ENCODE results near the gene TAS1R2.

The TAS1R2 gene

DNA sequence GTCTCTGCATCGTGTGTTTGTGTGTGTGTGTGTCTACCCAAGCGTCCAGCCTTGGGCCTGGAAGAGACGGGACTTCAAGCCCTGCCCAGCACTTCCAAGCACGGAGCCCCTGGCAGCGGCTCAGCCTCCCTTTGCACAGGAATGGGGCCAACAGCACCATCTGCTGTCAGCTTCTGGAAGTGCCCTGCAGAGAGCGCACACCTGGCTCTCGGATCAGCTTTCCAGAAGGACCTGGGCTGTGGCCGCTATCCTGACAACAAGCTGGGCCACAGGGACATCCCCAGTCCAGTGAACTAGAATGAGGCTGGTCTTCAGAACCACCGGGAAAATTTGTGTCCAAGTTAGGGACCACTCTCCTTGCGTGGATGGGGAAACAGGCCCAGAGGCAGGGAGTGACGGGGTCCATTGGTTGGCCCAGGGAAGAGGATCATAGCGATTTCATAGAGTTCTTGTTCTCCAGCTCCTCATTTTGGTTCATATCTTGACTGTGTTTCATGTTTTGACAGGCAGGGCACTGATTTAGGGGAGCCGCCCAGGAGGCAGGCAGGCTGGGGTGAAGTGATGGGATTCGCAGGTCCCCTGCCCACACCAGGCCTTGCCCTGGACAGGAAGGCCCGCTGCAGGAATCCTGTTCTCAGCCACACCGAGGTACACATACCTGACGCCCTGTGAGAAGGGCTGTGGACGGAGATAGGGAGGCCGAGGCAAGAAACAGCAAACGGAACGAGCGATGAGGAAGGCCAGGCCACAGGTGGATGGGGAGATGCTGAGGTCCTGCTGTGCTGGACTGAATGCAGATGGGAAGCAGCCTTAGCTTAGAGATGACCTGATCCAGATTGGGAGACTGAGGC, 38.4 kb downstream of the TAS1R2 start:
- DNase-seq (ENCODE audit: low read depth in 2 of 2), result peak in 1 of 2 donors; percentile 33

DNA sequence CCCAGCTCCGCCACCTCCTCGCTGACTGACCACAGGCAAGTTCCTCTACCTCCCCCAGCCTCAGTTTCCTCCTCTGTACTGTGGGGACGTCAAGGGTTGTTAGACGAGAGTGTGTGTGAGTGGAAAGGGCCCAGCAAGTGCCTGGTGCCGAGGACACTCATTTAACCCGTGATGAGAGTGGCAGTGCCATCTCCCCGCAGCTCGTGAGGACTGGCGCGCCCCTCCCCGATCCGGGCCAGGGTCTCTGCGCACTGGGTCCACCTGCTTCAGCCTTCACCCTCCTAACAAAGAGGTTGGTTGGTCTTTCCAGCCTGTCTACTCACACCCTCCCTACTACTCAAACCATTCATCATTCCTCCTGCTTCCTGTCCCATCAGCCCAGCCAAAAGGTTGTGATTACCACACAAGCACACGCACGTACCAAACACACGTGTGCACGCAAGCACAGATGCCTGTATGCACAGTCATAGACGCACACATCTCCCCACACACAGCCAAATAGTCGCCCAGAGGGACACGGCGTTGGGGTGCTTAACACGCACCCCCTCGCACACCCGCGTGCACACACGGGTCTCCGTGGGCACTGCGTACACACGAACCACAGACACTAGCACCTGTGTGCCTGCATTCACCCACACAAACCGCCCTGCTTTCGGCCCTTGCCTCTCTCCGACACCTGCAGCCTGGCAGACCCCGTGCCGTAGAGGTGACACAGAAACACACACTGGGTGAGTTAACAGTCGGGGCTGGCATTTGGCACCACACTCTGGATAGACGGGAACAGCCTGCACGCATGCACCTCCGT, 39.3 kb downstream of the TAS1R2 start:
- DNase-seq (ENCODE audit: low read depth in 2 of 2), result no peak

DNA sequence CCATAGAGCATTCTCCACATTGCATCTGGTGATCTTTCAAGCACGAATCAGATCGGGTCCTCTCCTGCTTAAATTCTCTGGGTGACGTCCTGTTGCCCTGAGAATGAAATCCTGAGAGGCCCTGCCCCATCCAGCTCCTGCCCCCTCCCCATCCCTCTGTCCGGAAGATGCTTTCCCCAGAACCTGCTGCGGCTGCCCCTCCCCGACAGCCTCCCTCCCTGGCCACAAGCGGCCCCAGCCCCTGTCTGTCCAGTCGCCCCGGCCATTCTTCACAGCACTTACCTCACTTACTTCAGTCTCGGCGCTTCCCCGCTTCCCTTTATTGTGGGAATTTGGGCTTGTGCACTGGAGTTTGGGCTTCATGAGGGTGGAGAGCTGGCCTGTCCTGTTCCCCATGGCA, 40.3 kb downstream of the TAS1R2 start:
- no peak for DNase-seq (ENCODE audit: low read depth in 2 of 2)

DNA sequence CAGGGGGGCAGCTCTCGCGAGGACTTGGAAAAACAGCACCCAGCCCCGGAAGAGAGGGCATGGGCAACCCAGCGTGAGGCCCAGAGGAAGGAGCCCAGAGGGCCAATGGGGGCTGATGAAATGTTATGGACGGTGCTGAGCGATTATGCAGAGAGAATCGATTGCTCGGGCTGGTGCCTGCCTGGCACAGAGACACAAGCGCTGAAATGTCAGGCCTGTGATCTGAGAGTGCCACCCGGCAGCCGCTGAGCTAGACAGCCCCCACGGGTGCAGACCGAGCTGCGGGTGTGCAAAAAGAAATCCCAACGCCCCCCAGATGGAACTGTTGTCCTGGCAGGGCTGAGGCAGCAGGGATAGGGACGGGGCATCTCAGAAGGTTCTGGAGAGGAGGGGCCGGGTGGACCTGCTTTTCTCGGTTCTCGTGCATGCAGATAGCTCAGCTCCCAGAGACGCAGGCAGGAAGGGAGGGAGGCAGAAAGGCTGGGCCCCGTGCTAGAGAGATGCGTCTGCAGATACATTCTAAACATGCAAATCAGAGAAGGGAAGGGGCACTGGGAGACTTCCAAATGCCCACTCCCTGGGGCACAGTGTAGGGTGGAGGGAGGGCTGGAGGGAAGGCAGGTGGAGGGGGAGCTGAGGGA, 41.5 kb downstream of the TAS1R2 start:
- DNase-seq (ENCODE audit: low read depth in 2 of 2), result no peak

DNA sequence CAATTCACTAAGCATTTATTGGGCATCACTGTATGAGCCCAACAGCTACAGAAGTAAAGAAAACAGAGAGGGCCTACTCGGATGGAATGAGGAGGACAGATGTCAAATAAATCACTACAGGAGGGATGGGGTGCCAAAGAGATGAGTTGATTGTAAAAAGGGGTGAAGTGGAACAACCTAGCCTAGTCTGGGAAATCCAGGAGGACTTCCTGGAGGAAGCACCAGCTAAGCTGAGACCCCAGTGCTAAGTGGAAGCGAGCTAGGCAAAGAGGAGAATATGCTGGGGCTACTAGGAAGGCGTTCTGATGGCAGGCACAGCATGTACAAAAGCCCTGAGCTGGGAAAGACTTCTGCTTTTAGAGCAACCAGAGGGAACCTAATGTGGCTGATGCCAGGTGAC, 42.1 kb downstream of the TAS1R2 start:
- no peak for DNase-seq (ENCODE audit: low read depth in 2 of 2)

DNA sequence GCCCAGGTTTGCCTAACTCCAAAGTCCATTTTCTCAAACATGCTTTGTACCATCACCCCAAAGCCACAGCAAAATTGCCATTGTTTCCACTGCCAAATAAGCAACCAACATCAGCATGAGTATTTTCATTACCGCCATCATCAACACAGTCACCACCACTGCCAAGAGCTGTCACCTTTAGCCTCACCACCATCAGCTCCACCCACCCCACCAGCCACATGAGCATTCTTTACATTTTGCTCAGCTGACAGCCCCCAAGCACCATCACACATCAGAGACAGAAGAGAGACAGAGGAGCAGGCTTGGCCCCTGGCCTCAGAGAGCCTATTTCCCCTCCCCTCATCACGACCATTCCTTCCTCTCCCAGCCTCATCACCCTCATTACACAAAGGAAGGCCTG, 42.7 kb downstream of the TAS1R2 start:
- no peak for DNase-seq (ENCODE audit: low read depth in 2 of 2)

DNA sequence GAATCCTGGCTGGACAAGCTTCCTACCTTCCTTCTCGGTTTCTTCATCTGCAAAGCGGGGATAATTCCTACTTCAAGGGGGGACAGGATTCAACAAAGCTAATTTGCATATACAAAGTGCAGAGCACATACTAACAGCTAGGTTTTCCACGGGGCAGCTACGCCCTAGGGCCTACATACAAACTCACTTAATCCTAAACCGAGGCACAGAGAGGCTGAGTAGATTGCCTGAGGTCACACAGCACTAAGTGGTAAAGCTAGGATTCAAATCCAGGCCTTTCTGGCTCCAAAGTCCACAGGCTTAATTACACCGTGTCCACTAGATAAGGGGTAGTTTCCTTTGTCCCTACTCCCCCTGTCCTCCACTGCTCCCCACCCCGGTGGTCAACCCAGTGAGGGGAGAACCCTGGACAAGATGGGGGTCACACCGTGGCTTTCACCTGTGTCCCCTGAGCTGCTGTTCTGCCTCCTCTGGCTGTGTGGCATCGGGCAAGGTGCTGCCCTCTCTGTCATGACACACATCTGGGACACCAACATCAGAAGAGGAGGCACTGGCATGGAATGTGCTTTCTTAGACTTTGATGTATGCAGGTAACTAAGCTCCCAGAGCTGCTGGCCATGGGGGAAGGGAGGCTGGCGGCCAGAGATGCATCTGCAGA, 44.5 kb downstream of the TAS1R2 start:
- DNase-seq (ENCODE audit: low read depth in 2 of 2), result no peak

DNA sequence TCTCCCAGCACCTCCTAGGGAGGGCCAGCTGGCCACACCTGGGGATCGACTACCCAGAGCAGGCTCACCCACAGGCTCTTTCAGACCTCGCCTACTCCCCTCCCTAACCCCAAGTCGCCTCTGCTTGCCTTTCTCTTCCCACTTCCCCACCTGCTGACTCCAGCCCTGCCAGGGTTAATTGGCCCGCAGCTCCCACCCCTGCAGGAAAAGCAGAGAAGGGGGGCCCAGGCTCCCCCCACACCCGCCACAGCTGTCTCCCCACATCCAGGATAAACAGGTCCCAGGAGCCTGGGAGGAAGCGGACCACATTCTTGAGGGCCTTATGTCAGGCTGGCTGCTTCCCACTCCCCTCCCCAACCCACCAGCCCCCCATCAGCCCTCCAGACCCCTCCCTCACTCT, 45.0 kb downstream of the TAS1R2 start:
- DNase-seq (ENCODE audit: low read depth in 2 of 2), result no peak

DNA sequence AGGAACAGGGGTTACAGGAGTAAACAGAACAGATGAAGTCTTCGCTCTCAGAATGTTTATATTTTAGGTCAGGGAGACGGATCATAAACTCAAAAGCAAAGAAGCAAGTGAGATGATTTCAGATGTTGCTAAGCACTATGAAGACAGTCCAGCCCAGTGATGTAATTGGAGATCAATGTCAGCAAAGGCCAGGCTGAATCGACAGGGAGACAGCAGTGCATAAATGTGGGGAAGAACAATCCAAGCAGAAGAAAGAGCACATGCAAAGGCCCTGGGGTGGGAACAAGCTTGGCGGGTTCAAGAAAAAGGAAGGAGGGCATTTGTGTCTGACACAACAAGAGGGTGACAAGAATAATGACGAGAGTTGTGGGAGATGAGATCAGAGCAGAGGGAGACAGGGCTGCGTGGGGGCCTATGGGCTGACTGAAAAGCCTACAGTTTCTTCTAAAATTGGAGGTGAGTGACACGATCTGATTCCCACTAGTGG, 47.0 kb downstream of the TAS1R2 start:
- DNase-seq (ENCODE audit: low read depth in 2 of 2), result no peak

DNA sequence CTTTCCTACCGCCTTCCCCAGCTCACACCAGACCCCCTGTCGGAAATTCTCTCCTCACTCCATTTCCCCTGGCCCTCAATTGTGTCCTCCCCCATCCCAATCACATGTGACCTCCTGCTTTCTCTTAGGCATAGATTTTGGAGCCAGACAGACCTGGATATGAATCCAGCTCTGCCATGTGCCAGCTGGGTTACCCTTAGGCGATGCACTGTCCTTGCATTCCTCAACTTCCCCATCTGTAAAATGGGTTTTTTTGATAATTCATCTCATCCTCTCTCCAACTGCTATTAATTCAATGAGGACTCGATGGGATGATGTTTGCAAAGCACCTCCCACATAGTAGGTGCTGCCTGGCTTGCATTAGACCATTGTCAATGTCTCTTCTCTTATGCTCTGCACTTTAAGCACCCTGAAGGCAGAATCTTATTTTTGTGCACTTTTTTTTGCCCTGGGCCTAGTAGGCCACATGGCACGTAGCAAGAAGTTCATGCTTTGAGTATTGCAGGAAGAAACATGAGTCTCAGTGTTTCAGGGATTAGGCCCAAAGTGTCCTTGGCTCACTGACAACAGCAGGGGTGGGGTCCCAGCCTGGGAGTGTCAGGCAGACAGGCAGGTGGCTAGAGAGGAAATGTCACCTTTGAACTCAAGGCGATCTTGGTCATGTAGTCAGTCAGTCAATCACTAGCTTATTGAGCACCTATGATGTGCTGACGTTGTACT, 47.6 kb downstream of the TAS1R2 start:
- DNase-seq (ENCODE audit: low read depth in 2 of 2), result no peak

DNA sequence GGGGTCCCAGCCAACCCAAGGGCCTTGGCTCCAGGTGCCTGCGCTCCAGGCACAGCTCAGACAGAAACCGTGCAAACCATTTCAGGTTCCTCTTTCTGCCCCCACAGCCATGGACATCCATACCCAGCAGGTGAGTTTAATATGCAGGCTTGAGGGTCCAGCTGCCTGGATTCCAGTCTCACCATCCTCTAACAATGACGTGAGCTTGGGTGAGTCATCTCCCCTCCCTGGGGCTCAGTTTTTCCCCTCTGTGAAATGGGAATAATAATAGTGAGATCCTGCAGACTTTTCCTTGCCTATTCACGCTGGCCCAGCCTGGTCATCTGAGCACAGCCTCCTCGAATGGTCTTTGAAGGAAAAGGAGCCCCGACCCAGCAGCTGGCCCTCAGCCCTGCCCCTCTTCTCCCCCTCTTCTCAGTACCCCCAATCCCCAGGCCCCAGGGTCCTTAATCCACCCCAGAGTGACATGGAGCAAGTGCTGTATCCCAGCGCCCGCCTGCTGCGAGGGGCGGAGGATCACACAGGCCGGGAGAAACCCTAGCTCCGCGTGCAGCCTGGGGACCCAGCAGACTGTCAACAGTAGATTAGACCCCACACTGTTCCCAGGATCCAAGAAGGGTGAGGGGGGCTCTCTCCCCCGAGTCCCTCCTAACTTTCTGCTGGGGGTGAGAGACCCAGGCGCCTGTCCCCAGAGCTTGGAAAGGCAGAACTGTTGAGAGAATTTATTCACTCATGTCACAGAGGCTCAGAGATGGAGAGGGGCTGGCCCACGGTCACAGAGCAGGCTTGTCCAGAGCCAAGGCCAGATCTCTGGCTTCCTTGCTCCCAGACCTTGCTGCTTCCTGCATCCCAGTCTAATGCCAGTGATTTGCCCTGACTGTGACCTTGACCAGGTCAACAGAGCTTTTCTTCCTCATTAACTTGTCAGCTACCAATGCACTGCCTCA, 49.2 kb downstream of the TAS1R2 start:
- DNase-seq (ENCODE audit: low read depth in 2 of 2), result no peak

DNA sequence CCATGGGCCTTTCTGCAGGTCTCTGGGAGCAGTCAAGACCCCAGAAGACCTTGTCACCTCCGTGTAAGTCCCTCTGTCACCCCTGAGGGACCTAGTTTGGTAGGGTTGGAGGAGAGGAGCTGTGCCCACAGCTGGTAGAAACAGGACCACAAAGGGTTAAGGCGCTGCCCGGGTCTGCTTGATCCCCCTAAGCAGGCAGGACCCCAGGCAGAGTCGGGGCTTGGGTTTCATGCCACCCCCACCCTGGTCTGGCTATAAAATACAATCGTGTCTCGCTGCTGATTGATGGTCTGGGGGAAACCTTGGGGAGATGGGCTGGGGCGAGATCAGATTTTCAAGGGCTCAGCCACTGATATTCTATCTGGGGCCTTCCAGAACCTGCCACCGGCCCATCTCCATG, 50.9 kb downstream of the TAS1R2 start:
- DNase-seq (ENCODE audit: low read depth in 2 of 2), result no peak

DNA sequence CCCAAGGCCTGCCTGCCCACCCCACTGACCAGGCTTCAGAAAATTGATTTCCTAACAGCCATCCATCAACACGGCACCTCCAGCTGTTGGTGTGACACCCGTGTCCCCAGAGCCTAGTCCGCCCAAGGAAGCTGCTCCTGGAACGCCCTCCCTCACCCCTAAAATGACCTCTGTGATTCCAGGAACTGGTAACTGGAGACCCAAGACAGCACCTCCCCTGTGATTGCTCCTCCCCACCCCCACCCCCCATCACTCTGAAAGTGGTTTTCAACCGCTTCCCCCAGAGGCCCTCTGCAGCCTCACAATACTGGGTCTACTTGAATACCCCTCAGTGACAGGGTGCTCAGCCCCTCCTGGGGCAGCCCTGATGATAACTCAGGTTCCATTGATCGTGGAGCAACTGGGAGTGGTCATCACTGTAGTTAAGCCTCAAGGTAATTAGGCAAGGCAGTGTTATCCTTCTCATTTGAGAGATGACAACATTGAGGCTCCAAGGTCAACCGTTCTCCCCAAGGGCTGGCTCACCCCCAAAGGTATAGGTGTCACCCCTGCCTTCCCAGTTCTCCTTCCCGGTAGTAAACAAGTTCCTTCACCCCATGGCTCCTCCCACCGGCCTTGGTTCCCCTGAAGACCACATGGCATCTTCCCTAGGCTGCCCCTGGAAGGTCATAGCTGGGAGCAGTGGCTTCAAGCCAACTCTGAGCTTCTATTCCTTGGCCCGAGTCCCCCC, 52.0 kb downstream of the TAS1R2 start:
- DNase-seq (ENCODE audit: low read depth in 2 of 2), result no peak

DNA sequence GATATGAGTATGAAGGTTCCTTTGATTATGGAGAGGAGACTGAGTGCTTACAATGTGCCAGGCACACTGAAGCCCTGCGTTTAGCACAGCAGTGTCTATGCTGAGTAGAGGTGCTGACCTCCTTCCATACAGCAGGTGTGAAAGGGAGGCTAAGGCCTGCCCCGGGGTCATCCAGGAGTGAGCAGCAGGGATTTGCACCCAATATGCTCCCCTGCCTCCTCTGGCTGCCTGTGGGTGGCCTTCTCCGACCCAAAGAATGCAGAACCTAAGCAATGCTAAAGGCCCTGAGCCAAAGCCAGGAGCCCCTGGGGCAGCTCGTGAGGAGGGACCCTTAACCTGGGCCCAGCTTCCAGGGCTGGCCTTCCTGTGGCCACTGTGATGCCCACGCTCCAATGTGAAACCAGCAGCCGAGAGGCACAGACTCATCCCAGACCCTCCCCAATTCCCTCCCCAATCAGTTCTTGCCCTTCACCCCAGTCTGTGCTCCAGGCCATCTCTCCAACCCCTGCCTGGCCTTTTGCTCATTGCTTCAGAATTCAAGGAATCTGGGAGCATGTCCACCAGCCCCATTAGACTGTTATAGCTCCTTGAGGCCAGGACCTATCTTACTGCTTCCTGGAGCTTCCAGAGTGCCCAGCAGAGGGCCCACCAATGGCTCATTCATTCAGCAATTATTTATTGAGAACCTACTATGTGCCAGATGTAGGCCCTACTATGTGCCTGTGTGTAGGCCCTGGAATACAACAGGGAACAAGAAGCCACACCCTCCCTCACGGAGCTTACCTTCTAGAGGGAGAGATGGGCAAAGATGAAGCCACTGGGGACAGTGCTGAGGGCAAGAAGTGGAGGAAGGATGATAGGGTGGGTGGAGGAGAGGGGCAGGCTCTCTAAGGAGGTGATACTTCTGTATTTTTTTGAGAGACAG, 53.3 kb downstream of the TAS1R2 start:
- no peak for DNase-seq (ENCODE audit: low read depth in 2 of 2)

DNA sequence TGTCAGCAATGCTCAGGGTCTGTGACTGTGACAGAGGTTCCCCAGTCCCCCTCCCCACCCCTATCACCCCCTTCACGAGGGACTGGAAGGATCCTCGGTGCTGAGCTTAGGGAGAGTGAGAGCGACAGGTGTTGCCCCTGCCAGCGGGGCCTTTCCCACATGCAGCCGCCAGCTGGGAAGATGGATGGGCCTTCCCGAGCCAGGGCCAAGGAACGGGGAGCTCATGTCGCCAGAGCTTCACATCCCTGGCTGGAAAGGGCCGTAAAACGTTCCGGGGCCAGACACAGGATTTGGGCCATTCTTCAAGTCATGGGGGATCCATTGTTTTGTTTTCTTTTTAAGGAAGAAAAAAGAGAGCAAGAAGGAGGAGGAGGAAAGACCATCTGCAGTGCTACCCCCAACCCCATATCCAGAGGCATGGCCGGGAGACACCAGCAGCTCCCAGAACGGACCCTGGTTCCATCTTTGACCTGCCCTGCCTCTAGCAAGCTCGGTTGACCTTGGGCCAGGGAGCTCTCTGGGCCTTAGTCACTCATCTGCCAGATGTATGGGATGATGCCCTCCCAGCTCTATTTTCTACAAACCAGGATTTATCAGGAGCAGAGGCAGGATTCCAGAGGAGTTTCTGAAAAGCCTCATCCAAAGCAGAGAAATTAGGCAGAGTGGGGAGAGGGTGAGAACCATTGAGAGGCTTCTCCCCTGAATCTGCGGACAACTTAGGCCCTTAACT, 54.1 kb downstream of the TAS1R2 start:
- no peak for DNase-seq (ENCODE audit: low read depth in 2 of 2)

DNA sequence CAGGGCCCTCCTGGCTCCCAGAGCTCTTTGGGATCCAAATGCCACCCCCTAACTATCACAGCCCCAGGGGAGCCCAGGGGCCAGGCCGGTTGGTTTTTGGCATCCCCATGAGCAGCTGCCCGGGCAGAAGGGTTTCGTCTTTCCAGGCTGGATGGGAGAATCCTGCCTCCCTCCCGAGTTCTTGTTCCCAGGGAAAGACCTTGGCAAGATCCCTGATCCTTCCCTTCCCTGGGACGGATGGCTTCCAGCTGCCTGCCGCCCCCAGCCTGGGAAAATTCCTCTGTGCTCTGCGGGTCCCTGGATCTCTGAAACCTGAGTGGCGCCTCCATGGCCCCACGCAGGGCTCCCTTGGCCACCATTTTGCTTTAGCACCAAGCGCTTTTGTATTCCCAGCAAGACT, 55.6 kb downstream of the TAS1R2 start:
- DNase-seq (ENCODE audit: low read depth in 2 of 2), result no peak

DNA sequence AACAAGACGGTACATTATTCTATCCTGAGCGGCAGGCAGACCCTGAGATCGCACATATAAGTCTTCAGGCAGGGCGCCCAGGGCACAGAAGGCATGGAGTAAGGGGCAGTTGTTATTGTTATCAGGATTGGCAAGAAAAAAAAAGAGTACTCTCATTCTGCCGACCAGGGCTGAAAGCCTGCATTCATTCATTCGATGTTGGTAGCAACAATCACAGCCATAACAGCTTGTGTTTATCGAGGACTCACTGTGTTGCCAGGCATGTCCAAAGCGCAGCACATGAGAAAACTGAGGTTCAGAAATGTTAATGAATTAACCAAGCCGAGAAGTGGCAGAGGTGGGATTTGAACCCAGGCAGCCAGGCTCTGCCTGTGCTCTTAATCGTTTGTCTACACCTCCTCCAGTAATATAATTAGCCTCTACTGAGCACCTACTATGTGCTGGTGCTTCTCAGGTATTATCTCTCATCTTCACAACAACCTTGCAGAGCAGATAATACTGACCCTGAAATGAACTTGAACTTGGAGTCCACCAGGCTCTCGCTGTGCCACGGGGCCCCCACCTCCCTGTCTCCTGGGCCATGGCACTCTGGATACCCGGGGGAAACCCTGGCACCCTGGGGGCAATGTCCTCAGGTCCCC, 56.2 kb downstream of the TAS1R2 start:
- DNase-seq (ENCODE audit: low read depth in 2 of 2), result no peak

Measured in stimulated activated CD4-positive, alpha-beta T cell treated with anti-CD3 and anti-CD28 coated beads, Interleukin-1b, Interleukin-23, amount 100 ng/mL, for 1 hour (primary cell).